ENCODE results near the gene MAP3K2. TPM values are rescaled to one million over a fixed set of nuclear protein-coding genes. Genes with fewer than 3 reads are reported as not detected.

The MAP3K2 gene
- total RNA-seq, 1 donor from 2014 or later = 47.6 TPM

DNA sequence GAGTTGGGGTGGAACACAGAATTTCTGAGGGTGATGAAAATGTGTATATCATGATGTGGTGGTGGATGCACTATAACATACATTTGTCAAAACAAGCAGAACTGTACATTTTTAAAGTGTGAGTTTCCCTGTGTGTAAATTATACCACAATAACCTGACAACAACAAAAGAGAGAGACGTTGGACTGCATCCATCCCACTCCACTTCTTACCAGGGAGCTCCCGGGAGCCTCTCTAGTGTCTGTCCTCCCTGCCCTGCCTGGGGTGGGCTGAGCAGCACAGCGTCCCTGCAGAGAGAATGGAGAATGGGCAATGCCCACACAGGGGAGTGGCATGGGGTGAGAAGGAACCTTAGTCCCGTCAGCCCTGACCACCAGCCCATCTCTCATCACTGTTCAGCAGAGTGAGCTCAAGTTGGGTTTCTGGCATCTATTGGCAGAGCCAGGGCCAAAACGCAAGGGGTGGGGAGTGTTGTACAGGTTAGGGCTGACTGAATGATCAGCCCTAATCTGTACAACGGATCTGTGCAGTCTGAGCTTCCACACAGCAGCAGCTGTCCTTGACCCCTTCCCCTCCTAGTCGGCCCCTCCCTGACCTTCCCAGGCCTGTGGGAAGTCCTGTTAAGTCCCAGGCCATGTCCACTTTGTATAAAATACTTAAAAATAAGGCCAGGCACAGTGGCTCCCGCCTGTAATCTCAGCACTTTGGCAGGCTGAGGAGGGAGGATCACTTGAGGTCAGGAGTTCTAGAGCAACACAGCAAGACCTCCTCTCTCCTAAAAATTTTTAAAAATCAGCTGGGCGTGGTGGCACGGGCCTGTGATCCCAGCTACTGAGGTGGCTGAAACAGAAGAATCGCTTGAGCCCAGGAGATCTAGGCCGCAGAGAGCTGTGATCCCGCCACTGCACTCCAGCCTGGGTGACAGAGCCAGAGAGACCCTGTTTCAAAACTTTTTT, 27.1 kb upstream of the MAP3K2 start:
- peaks cover 44% of the 10 kb centered on the region for H3K4me1 Mint-ChIP-seq
- peaks cover 13% of the 10 kb centered on the region for H3K27me3 Mint-ChIP-seq (ENCODE audit: low read depth)
- TF ChIP-seq, protein P1, sequence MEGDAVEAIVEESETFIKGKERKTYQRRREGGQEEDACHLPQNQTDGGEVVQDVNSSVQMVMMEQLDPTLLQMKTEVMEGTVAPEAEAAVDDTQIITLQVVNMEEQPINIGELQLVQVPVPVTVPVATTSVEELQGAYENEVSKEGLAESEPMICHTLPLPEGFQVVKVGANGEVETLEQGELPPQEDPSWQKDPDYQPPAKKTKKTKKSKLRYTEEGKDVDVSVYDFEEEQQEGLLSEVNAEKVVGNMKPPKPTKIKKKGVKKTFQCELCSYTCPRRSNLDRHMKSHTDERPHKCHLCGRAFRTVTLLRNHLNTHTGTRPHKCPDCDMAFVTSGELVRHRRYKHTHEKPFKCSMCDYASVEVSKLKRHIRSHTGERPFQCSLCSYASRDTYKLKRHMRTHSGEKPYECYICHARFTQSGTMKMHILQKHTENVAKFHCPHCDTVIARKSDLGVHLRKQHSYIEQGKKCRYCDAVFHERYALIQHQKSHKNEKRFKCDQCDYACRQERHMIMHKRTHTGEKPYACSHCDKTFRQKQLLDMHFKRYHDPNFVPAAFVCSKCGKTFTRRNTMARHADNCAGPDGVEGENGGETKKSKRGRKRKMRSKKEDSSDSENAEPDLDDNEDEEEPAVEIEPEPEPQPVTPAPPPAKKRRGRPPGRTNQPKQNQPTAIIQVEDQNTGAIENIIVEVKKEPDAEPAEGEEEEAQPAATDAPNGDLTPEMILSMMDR (IDR thresholded peaks at IDR 0.05; ENCODE audit: unreplicated experiment) = no peak
- H3K36me3 Mint-ChIP-seq = peaks cover 2% of the 10 kb centered on the region
- peaks cover 17% of the 10 kb centered on the region for H3K9me3 Mint-ChIP-seq
- no peak overlapping the region for H3K4me3 Mint-ChIP-seq
- no peak for DNase-seq (ENCODE audit: low spot score in 2 of 2, unreplicated experiment in 2 of 2)
- H3K27ac Mint-ChIP-seq = no peak overlapping the region

DNA sequence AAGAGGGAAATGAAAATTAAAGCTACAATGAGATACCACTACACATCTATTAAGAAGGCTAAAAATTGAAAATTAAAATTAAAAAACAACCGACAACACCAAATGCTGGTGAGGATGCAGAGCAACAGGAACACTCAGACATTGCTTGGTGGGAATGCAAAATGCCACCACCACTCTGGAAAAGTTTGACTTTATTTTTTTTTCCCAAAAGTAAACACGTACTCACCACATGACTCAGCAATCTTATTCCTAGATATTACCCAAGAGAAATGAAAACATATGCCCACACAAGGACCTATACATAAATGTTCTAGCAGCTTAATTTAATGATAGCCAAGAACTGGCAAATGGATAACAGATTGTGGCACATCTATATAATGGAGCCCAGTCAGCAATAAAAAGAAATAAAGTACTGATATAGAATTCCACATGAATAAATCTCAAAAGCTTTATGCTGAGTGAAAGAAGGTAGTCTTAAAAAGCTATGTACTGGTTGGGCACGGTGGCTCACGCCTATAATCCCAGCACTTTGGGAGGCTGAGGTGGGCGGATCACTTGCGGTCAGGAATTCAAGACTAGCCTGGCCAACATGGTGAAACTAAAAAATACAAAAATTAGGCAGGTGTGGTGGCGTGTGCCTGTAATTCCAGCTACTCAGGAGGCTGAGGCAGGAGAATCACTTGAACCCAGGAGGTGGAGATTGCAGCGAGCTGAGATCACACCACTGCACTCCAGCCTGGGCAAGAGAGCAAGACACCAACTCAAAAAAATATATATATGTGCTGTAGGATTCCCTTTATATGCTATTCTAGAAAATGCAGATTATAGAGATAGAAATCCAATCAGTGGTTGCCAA, 26.2 kb upstream of the MAP3K2 start:
- Mint-ChIP-seq H3K27me3 (ENCODE audit: low read depth) (peaks cover 12% of the 10 kb centered on the region), H3K4me1 (peaks cover 44% of the 10 kb centered on the region)

DNA sequence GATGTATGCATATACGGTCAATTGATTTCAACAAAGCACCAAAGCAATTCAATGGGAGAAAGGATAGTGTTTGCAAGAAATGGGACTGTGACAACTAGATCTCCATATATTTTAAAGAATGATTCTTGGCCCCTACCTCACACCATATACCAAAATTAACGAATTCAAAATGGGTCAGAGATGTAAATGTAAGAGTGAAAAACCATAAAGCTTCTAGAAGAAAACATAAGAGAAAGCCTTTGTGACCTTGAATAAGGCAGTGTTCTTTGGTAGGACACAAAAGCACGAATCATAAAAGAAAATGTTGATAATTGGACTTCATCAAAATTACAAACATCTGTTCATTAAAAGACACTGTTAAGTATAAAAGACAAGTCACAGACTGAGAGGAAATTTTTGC, 25.4 kb upstream of the MAP3K2 start:
- Mint-ChIP-seq H3K4me3 (no peak overlapping the region), H3K27me3 (ENCODE audit: low read depth) (peaks cover 11% of the 10 kb centered on the region), H3K27ac (no peak overlapping the region), H3K4me1 (peaks cover 46% of the 10 kb centered on the region), H3K9me3 (peaks cover 17% of the 10 kb centered on the region), H3K36me3 (peaks cover 2% of the 10 kb centered on the region)
- DNase-seq (ENCODE audit: low spot score in 2 of 2, unreplicated experiment in 2 of 2) = no peak
- TF ChIP-seq, protein P1 (IDR thresholded peaks at IDR 0.05; ENCODE audit: unreplicated experiment) = no peak

More for the DNA sequence above, 26.2 kb upstream of the MAP3K2 start:
- no peak overlapping the region for H3K4me3 Mint-ChIP-seq
- TF ChIP-seq, protein P1 (IDR thresholded peaks at IDR 0.05; ENCODE audit: unreplicated experiment) = no peak
- H3K27ac Mint-ChIP-seq = no peak overlapping the region
- DNase-seq (ENCODE audit: low spot score in 2 of 2, unreplicated experiment in 2 of 2) = no peak
- H3K36me3 Mint-ChIP-seq = peaks cover 2% of the 10 kb centered on the region
- H3K9me3 Mint-ChIP-seq = peaks cover 17% of the 10 kb centered on the region

DNA sequence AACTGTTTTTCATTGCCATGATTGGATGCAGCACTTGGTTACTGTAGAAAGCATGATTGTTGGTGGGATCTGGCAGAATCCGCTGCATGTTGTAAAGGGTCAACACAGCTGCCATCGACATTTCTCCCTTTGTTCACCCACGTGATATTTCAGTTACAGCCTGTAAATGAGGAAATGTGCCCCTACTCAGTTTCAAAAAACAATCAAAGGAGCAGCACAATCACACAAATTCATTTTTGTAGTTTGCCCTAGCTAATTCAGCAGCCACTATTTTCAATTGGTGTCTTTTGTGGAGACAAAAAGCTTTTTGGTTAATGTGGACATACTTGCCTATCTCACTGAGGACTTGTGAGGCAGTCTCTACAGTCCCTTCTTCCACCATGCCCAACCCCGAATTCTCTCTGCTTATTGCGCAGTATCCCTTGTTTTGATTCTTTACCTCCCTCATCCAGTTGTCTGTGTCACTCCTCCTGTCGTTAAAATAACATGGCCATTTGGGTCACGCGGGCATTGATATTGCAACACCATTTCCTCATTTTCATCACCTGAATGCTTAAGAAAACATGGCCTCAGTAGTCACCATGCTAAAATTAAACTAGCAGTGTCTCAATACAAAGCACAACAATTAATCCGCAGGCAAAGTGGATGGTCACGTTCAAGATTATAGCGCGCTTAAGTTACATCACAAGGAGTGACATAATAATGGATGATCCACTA, 24.0 kb upstream of the MAP3K2 start:
- Mint-ChIP-seq H3K9me3 (peaks cover 17% of the 10 kb centered on the region), H3K36me3 (peaks cover 2% of the 10 kb centered on the region), H3K4me3 (no peak overlapping the region), H3K27me3 (ENCODE audit: low read depth) (peaks cover 6% of the 10 kb centered on the region), H3K27ac (peak overlapping the region; percentile 94), H3K4me1 (peaks cover 49% of the 10 kb centered on the region)
- TF ChIP-seq, protein P1 (IDR thresholded peaks at IDR 0.05; ENCODE audit: unreplicated experiment) = no peak
- DNase-seq (ENCODE audit: low spot score in 2 of 2, unreplicated experiment in 2 of 2) = no peak
